Adrenal gland (tissue), 12 donors: ENCODE data around the gene SNTB2. TPM values are rescaled to one million over a fixed set of nuclear protein-coding genes. Genes with fewer than 3 reads are reported as not detected.

Experiments
- DNase-seq, 7 donors: peaks; one replicate each; pipeline ENCODE4 v3.0.0-alpha.2; 2019 to 2020
- H3K27ac ChIP-seq, 5 donors: fragments of 200-600 bp; sonication (generic) in 4 of 5; 1 replicate in 3 of 5; 2 replicates in 2 of 5; pipeline versions ENCODE4 v1.5.1 to v1.8.0; 2016 to 2020; ENCODE audit warnings: mild to moderate bottlenecking in 1 of 5
- H3K27me3 ChIP-seq: fragments of 200-600 bp; 2 replicates; pipeline ENCODE4 v1.8.0; 2021
- H3K36me3 ChIP-seq, 2 donors: fragments of 200-600 bp; replicated peaks in 1 of 2; 1 replicate in 1 of 2; 2 replicates in 1 of 2; pipeline versions ENCODE4 v1.5.1 to v1.8.0; 2018 to 2022
- H3K4me1 ChIP-seq, 2 donors: fragments of 200-600 bp; replicated peaks in 1 of 2; 1 replicate in 1 of 2; 2 replicates in 1 of 2; pipeline versions ENCODE4 v1.5.1 to v1.8.0; 2018 to 2021
- H3K4me3 ChIP-seq, 4 donors: fragments of 200-600 bp; sonication (generic) in 3 of 4; one replicate each; pipeline ENCODE4 v1.5.1; 2016 to 2018
- H3K9me3 ChIP-seq, 3 donors: fragments of 200-600 bp; sonication (generic) in 1 of 3; replicated peaks in 1 of 3; 1 replicate in 2 of 3; 2 replicates in 1 of 3; pipeline versions ENCODE4 v1.5.1 to v1.8.0; 2016 to 2021
- CTCF ChIP-seq, 6 experiments: fragments of 450-650 bp in 4 of 6; fragments of 200-600 bp in 2 of 6; sonication (generic) in 1 of 6; IDR thresholded peaks; 1 replicate in 5 of 6; 2 replicates in 1 of 6; pipeline versions ENCODE4 v1.5.1 to v1.8.0; 2016 to 2021; ENCODE audit warnings: antibody characterized with exemption in 6 of 6, mild to moderate bottlenecking in 2 of 6, moderate library complexity in 1 of 6
- POLR2A ChIP-seq, 2 donors: fragments of 450-650 bp; IDR thresholded peaks; one replicate each; pipeline ENCODE4 v1.6.1; 2017; ENCODE audit warnings: antibody characterized with exemption in 2 of 2, mild to moderate bottlenecking in 2 of 2, moderate library complexity in 1 of 2
- WGBS, 4 donors: extraction: QIAGEN DNeasy Blood & Tissue Kit in 2 of 4; methylation state at CpG; one replicate each; pipeline versions ENCODE4 v1.1.5 to v1.1.7; 2013 to 2017; 5-methylcytosine and 5-hydroxymethylcytosine counted together
- intact Hi-C, 2 donors: fragments of 100-400 bp; cut with DNase I; formaldehyde crosslinking; loops; one replicate each; pipeline versions ENCODE4 v1.14.1 to v1.15.0; 2022 to 2023
- polyA plus RNA-seq, 3 donors: library from polyadenylated mRNA; stranded (reverse); fragments of 200-250 nt in 2 of 3; fragments of 350-450 nt in 1 of 3; fragmentation: Illumina TruSeq in 1 of 3; extraction: RNeasy Lipid Tissue Mini Kit (QIAGEN cat#74804) in 1 of 3; gene quantifications; one replicate each; pipeline ENCODE4 v1.2.3, GENCODE V29; 2013 to 2014
- total RNA-seq, 9 donors: library from RNA; depleted of rRNA in 4 of 9; stranded (reverse); fragments of >200 nt in 4 of 9; fragments of 120-200 nt in 1 of 9; fragmentation: NEBNext Ultra II Directional in 1 of 9; extraction: Animal tissue kit (Norgen Biotek cat#: 25700) in 1 of 9; gene quantifications; one replicate each; pipeline versions ENCODE4 v1.1.0 to v1.2.4, GENCODE V29; 2013 to 2023
- donor health status: healthy with polysubstance abuse.
- donor health status: Bipolar disorder and iron deficiency.
- donor health status: DM: yes; HTN: yes; CAD: no.
- donor health status: DM: no; HTN: no; CAD: no.
- donor health status: DM: no; HTN: no; CAD: no.
- donor health status: DM: yes; HTN: yes; CAD: no.

SNTB2 gene
- total and polyA plus RNA-seq, 12 donors = 3.6 to 52.7 (median 32.9) TPM

- peaks cover 0 to 21% of the 10 kb centered on the region in 2 donors for H3K36me3 ChIP-seq
- H3K4me3 ChIP-seq = no peak overlapping the region
- intact Hi-C loops = no loop called here
- DNase-seq = no peak
- 91 to 96% (median 93%) methylated on average over 4 of the region's 4 CpGs for WGBS, 4 donors
- TF ChIP-seq POLR2A (IDR thresholded peaks at IDR 0.05) (no peak), CTCF (IDR thresholded peaks at IDR 0.05) (no peak)
- no peaks in the 10 kb centered on the region for H3K4me1 ChIP-seq
- no peaks in the 10 kb centered on the region for H3K9me3 ChIP-seq
- no peaks in the 10 kb centered on the region for H3K27me3 ChIP-seq
- no peak overlapping the region for H3K27ac ChIP-seq
These were observed 114.9 kb downstream of the SNTB2 start for GRCh38 chr16:69301861-69302260.

GRCh38 chr16:69302301-69302700 lies 115.3 kb downstream of the SNTB2 start:
- H3K4me1 ChIP-seq = no peaks in the 10 kb centered on the region
- H3K9me3 ChIP-seq = no peaks in the 10 kb centered on the region
- no peak for DNase-seq
- no peak overlapping the region for H3K27ac ChIP-seq
- H3K4me3 ChIP-seq = no peak overlapping the region
- TF ChIP-seq CTCF (IDR thresholded peaks at IDR 0.05) = no peak
- TF ChIP-seq POLR2A (IDR thresholded peaks at IDR 0.05) = no peak
- H3K36me3 ChIP-seq = peaks cover 0 to 21% of the 10 kb centered on the region in 2 donors
- intact Hi-C loops = no loop called here
- 91 to 97% (median 95%) methylated on average over 4 of the region's 4 CpGs for WGBS, 4 donors
- H3K27me3 ChIP-seq = no peaks in the 10 kb centered on the region

- Histone ChIP-seq H3K36me3 (peaks cover 0 to 4% of the 10 kb centered on the region in 2 donors), H3K4me1 (peaks cover 0 to 4% of the 10 kb centered on the region in 2 donors), H3K27ac (no peak overlapping the region), H3K9me3 (no peaks in the 10 kb centered on the region), H3K4me3 (no peak overlapping the region), H3K27me3 (no peaks in the 10 kb centered on the region)
- WGBS, 4 donors = 73 to 85% (median 79%) methylated on average over 1 of the region's 1 CpG
- no peak for TF ChIP-seq POLR2A (IDR thresholded peaks at IDR 0.05)
- TF ChIP-seq CTCF (IDR thresholded peaks at IDR 0.05) = no peak
- DNase-seq = no peak
- intact Hi-C loops = no loop called here
These were observed 119.1 kb downstream of the SNTB2 start for GRCh38 chr16:69306031-69306430.

GRCh38 chr16:69307091-69307490 lies 120.1 kb downstream of the SNTB2 start:
- H3K4me1 ChIP-seq = peaks cover 3 to 7% of the 10 kb centered on the region in 2 donors
- DNase-seq = no peak
- H3K9me3 ChIP-seq = no peaks in the 10 kb centered on the region
- intact Hi-C loops = no loop called here
- 68 to 80% (median 70%) methylated on average over 1 of the region's 1 CpG for WGBS, 4 donors
- H3K4me3 ChIP-seq = no peak overlapping the region
- H3K27me3 ChIP-seq = no peaks in the 10 kb centered on the region
- no peak for TF ChIP-seq POLR2A (IDR thresholded peaks at IDR 0.05)
- TF ChIP-seq CTCF (IDR thresholded peaks at IDR 0.05) = no peak
- H3K36me3 ChIP-seq = no peaks in the 10 kb centered on the region
- H3K27ac ChIP-seq = no peak overlapping the region
